HepG2 (cell line): ENCODE measurements around the gene APOM. TPM values are rescaled to one million over a fixed set of nuclear protein-coding genes. Genes with fewer than 3 reads are reported as not detected.
A peak's percentile ranks its signal among the peaks of the same experiment; 100 is the strongest.

Experiments used
- CHCHD3 ChIP-seq: sonication (generic); formaldehyde crosslinking; IDR thresholded peaks from 2 replicates; pipeline ENCODE4 v1.8.0; 2022; ENCODE audit warnings: mild to moderate bottlenecking, missing genetic modification reagents, moderate library complexity
- FOXC1 ChIP-seq: sonication (generic); formaldehyde crosslinking; IDR thresholded peaks from 2 replicates; pipeline ENCODE4 v1.8.0; 2022; ENCODE audit warnings: mild to moderate bottlenecking, missing genetic modification reagents, borderline replicate concordance
- KLF13 ChIP-seq: sonication (generic); formaldehyde crosslinking; IDR thresholded peaks from 2 replicates; pipeline ENCODE4 v1.4.0; 2020; ENCODE audit warnings: mild to moderate bottlenecking, missing genetic modification reagents
- PAWR ChIP-seq: sonication (generic); formaldehyde crosslinking; IDR thresholded peaks from 2 replicates; pipeline ENCODE4 v1.4.0; 2020; ENCODE audit warnings: missing genetic modification reagents, mild to moderate bottlenecking, borderline replicate concordance
- ZNF20 ChIP-seq: sonication (generic); formaldehyde crosslinking; IDR thresholded peaks from 2 replicates; pipeline ENCODE4 v1.4.0; 2020; ENCODE audit warnings: mild to moderate bottlenecking, moderate library complexity, missing genetic modification reagents
- ZNF709 ChIP-seq: sonication (generic); formaldehyde crosslinking; IDR thresholded peaks from 2 replicates; pipeline ENCODE4 v1.5.0; 2020; ENCODE audit warnings: mild to moderate bottlenecking, missing genetic modification reagents
- ZNF713 ChIP-seq: sonication (generic); formaldehyde crosslinking; IDR thresholded peaks from 2 replicates; pipeline ENCODE4 v1.4.0; 2020; ENCODE audit warnings: mild to moderate bottlenecking, missing genetic modification reagents
- ZNF766 ChIP-seq: sonication (generic); formaldehyde crosslinking; IDR thresholded peaks from 2 replicates; pipeline ENCODE4 v1.5.0; 2020; ENCODE audit warnings: missing genetic modification reagents, borderline replicate concordance
- ZNF780A ChIP-seq: sonication (generic); formaldehyde crosslinking; IDR thresholded peaks from 2 replicates; pipeline ENCODE4 v1.8.0; 2022; ENCODE audit warnings: mild to moderate bottlenecking, missing genetic modification reagents, moderate library complexity
- polyA plus RNA-seq, 8 experiments: library from polyadenylated mRNA; depleted of rRNA in 3 of 8; stranded (reverse) in 7 of 8; unstranded in 1 of 8; fragments of >200 nt; fragmentation: Illumina TruSeq in 4 of 8; extraction: Trizol in 4 of 8; gene quantifications; 2 replicates each; pipeline versions ENCODE4 v1.2.1 to v1.2.3, GENCODE V29; 2011 to 2016; ENCODE audit warnings: low read depth in 4 of 8, missing spikeins in 1 of 8, mixed read lengths in 1 of 8; ENCODE audit not compliant: insufficient read depth in 1 of 8
- total RNA-seq, 5 experiments: library from RNA; depleted of rRNA; stranded (reverse); fragments of >200 nt; fragmentation: Illumina TruSeq; extraction: Trizol; gene quantifications; 2 replicates each; pipeline ENCODE4 v1.2.3, GENCODE V29; 2016; ENCODE audit warnings: low read depth in 1 of 5
- TF ChIP-seq, protein P1 (sequence below): sonication (generic); formaldehyde crosslinking; IDR thresholded peaks from 2 replicates; pipeline ENCODE4 v1.4.0; 2020; ENCODE audit warnings: missing genetic modification reagents, borderline replicate concordance
- TF ChIP-seq, protein P2 (sequence below), 2 experiments: sonication (generic) in 1 of 2; formaldehyde crosslinking in 1 of 2; IDR thresholded peaks; 2 replicates each; pipeline versions ENCODE4 v1.6.1 to v1.9.0; 2014 to 2022; ENCODE audit warnings: antibody characterized with exemption in 1 of 2, borderline replicate concordance in 1 of 2, inconsistent platforms in 1 of 2, low read depth in 1 of 2, missing genetic modification reagents in 1 of 2
- TF ChIP-seq, protein P3 (sequence below): IDR thresholded peaks from 2 replicates; pipeline ENCODE4 v1.6.1; 2016; ENCODE audit warnings: missing genetic modification reagents, missing compliant biosample characterization
- TF ChIP-seq, protein P4 (sequence below): sonication (generic); formaldehyde crosslinking; IDR thresholded peaks from 2 replicates; pipeline ENCODE4 v1.4.0; 2020; ENCODE audit warnings: missing genetic modification reagents

Gene APOM
- total and polyA plus RNA-seq, 2 of the 13 experiments (the other 11 are each of a cell fraction or from before 2014, with no cell fraction given): 98.2 to 1,140 TPM

DNA sequence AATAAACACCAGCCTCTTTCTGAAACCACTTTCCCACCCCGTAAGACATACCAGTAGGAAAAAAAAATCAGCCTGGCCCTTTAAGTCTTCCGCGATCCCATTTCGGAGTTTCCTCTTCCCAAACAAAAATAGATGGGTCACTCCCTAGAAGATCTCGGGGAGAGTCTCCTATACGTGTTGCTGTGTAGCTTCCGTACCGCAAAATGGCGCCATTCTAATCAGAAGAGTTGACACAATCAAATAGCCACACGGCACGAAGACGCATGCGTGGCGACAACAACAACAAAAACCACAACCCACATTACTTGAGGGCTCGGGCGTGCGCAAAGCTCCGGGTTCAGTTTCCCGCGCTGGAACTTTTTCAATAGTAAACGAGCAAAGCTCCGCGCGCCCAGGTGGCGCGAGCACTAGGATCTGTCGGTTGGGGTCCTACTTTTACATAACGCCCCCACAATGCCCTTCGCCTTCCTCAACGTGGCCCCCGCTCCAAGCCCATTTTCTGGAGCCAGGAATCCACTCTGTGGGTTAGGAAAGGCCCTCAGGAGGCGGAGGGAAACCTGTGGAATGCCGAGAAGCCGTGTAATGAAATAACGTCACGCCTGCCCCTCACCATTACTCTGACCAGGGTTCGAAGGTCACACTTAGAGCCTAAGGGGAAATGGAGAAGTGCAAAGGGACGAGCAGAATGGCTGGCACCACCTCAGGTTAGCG, 9.3 kb downstream of the APOM start, which contains the start of gene GPANK1 (continued):
- TF ChIP-seq, protein P1, sequence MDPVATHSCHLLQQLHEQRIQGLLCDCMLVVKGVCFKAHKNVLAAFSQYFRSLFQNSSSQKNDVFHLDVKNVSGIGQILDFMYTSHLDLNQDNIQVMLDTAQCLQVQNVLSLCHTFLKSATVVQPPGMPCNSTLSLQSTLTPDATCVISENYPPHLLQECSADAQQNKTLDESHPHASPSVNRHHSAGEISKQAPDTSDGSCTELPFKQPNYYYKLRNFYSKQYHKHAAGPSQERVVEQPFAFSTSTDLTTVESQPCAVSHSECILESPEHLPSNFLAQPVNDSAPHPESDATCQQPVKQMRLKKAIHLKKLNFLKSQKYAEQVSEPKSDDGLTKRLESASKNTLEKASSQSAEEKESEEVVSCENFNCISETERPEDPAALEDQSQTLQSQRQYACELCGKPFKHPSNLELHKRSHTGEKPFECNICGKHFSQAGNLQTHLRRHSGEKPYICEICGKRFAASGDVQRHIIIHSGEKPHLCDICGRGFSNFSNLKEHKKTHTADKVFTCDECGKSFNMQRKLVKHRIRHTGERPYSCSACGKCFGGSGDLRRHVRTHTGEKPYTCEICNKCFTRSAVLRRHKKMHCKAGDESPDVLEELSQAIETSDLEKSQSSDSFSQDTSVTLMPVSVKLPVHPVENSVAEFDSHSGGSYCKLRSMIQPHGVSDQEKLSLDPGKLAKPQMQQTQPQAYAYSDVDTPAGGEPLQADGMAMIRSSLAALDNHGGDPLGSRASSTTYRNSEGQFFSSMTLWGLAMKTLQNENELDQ (CRISPR knock-in tag): no peak
- no peak for TF ChIP-seq ZNF20 (CRISPR knock-in tag)
- TF ChIP-seq ZNF709: no peak
- no peak for TF ChIP-seq PAWR (CRISPR knock-in tag)
- peak; percentile 85 for TF ChIP-seq ZNF766 (CRISPR knock-in tag)
- TF ChIP-seq ZNF780A (CRISPR knock-in tag): peak; percentile 53; the same call in 1 of the 2 replicates
- no peak for TF ChIP-seq FOXC1 (CRISPR knock-in tag)
- TF ChIP-seq, protein P2, sequence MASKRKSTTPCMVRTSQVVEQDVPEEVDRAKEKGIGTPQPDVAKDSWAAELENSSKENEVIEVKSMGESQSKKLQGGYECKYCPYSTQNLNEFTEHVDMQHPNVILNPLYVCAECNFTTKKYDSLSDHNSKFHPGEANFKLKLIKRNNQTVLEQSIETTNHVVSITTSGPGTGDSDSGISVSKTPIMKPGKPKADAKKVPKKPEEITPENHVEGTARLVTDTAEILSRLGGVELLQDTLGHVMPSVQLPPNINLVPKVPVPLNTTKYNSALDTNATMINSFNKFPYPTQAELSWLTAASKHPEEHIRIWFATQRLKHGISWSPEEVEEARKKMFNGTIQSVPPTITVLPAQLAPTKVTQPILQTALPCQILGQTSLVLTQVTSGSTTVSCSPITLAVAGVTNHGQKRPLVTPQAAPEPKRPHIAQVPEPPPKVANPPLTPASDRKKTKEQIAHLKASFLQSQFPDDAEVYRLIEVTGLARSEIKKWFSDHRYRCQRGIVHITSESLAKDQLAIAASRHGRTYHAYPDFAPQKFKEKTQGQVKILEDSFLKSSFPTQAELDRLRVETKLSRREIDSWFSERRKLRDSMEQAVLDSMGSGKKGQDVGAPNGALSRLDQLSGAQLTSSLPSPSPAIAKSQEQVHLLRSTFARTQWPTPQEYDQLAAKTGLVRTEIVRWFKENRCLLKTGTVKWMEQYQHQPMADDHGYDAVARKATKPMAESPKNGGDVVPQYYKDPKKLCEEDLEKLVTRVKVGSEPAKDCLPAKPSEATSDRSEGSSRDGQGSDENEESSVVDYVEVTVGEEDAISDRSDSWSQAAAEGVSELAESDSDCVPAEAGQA (IDR thresholded peaks at IDR 0.05; ENCODE audit: low read depth): 0 out of 2 replicates have a peak, but pooled peaks have one; percentile 40
- TF ChIP-seq, protein P2 (CRISPR knock-in tag; IDR thresholded peaks at IDR 0.05; ENCODE audit: borderline replicate concordance): peak; percentile 20; the same call in 1 of the 2 replicates
- TF ChIP-seq CHCHD3 (CRISPR knock-in tag): peak; percentile 57; the same call in 1 of the 2 replicates
- TF ChIP-seq KLF13 (CRISPR knock-in tag): no peak
- 0 out of 2 replicates have a peak, but pooled peaks have one; percentile 83 for TF ChIP-seq ZNF713 (CRISPR knock-in tag)
- TF ChIP-seq, protein P3, sequence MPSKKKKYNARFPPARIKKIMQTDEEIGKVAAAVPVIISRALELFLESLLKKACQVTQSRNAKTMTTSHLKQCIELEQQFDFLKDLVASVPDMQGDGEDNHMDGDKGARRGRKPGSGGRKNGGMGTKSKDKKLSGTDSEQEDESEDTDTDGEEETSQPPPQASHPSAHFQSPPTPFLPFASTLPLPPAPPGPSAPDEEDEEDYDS: peak; percentile 64
- TF ChIP-seq, protein P4, sequence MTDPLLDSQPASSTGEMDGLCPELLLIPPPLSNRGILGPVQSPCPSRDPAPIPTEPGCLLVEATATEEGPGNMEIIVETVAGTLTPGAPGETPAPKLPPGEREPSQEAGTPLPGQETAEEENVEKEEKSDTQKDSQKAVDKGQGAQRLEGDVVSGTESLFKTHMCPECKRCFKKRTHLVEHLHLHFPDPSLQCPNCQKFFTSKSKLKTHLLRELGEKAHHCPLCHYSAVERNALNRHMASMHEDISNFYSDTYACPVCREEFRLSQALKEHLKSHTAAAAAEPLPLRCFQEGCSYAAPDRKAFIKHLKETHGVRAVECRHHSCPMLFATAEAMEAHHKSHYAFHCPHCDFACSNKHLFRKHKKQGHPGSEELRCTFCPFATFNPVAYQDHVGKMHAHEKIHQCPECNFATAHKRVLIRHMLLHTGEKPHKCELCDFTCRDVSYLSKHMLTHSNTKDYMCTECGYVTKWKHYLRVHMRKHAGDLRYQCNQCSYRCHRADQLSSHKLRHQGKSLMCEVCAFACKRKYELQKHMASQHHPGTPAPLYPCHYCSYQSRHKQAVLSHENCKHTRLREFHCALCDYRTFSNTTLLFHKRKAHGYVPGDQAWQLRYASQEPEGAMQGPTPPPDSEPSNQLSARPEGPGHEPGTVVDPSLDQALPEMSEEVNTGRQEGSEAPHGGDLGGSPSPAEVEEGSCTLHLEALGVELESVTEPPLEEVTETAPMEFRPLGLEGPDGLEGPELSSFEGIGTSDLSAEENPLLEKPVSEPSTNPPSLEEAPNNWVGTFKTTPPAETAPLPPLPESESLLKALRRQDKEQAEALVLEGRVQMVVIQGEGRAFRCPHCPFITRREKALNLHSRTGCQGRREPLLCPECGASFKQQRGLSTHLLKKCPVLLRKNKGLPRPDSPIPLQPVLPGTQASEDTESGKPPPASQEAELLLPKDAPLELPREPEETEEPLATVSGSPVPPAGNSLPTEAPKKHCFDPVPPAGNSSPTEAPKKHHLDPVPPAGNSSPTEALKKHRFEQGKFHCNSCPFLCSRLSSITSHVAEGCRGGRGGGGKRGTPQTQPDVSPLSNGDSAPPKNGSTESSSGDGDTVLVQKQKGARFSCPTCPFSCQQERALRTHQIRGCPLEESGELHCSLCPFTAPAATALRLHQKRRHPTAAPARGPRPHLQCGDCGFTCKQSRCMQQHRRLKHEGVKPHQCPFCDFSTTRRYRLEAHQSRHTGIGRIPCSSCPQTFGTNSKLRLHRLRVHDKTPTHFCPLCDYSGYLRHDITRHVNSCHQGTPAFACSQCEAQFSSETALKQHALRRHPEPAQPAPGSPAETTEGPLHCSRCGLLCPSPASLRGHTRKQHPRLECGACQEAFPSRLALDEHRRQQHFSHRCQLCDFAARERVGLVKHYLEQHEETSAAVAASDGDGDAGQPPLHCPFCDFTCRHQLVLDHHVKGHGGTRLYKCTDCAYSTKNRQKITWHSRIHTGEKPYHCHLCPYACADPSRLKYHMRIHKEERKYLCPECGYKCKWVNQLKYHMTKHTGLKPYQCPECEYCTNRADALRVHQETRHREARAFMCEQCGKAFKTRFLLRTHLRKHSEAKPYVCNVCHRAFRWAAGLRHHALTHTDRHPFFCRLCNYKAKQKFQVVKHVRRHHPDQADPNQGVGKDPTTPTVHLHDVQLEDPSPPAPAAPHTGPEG (CRISPR knock-in tag): 0 out of 2 replicates have a peak, but pooled peaks have one; percentile 34
